Heart left ventricle (tissue), 16 donors: ENCODE measurements around the gene FCSK. TPM values are rescaled to one million over a fixed set of nuclear protein-coding genes. Genes with fewer than 3 reads are reported as not detected.

Source experiments
- ATAC-seq, 4 donors: fragments of 200-7000 bp; cut with Tn5 transposase; one replicate each; pipeline ENCODE4 v1.9.1; 2020 to 2022; ENCODE audit warnings: moderate library complexity in 4 of 4, mild to moderate bottlenecking in 3 of 4, moderate number of reproducible peaks in 1 of 4
- DNase-seq, 5 donors: peaks; one replicate each; pipeline ENCODE4 v3.0.0-alpha.2; 2020
- H3K27ac ChIP-seq, 12 donors: fragments of 200-600 bp; sonication (generic) in 4 of 12; one replicate each; pipeline versions ENCODE4 v1.5.0 to v1.8.0; 2016 to 2022; ENCODE audit warnings: mild to moderate bottlenecking in 2 of 12
- H3K27me3 ChIP-seq, 9 donors: fragments of 200-600 bp; sonication (generic) in 2 of 9; one replicate each; pipeline versions ENCODE4 v1.5.1 to v1.8.0; 2016 to 2022; ENCODE audit warnings: mild to moderate bottlenecking in 3 of 9
- H3K36me3 ChIP-seq, 9 donors: fragments of 200-600 bp; sonication (generic) in 2 of 9; one replicate each; pipeline versions ENCODE4 v1.5.0 to v1.8.0; 2018 to 2022; ENCODE audit warnings: mild to moderate bottlenecking in 2 of 9
- H3K4me1 ChIP-seq, 12 donors: fragments of 200-600 bp; sonication (generic) in 4 of 12; one replicate each; pipeline versions ENCODE4 v1.5.0 to v1.8.0; 2016 to 2022; ENCODE audit warnings: mild to moderate bottlenecking in 3 of 12
- H3K4me3 ChIP-seq, 12 donors: fragments of 200-600 bp; sonication (generic) in 4 of 12; one replicate each; pipeline versions ENCODE4 v1.5.0 to v1.8.0; 2017 to 2022; ENCODE audit warnings: mild to moderate bottlenecking in 9 of 12, moderate library complexity in 4 of 12
- H3K9me3 ChIP-seq, 12 donors: fragments of 200-600 bp; sonication (generic) in 4 of 12; one replicate each; pipeline versions ENCODE4 v1.5.0 to v1.8.0; 2016 to 2022; ENCODE audit warnings: mild to moderate bottlenecking in 1 of 12
- POLR2A ChIP-seq, 2 donors: fragments of 450-650 bp; IDR thresholded peaks; one replicate each; pipeline ENCODE4 v1.6.1; 2017; ENCODE audit warnings: antibody characterized with exemption in 2 of 2, mild to moderate bottlenecking in 2 of 2, moderate library complexity in 2 of 2
- WGBS, 4 donors: extraction: QIAGEN DNeasy Blood & Tissue Kit in 2 of 4; methylation state at CpG; one replicate each; pipeline versions ENCODE4 v1.1.5 to v1.1.7; 2013 to 2018; 5-methylcytosine and 5-hydroxymethylcytosine counted together
- intact Hi-C, 10 donors: fragments of 100-400 bp; cut with DNase I; formaldehyde crosslinking; loops; one replicate each; pipeline versions ENCODE4 v1.11.1 to v1.14.2; 2022
- polyA plus RNA-seq, 2 donors: library from polyadenylated mRNA; stranded (reverse); fragments of 200-250 nt; gene quantifications; one replicate each; pipeline ENCODE4 v1.2.3, GENCODE V29; 2013
- total RNA-seq, 9 donors: library from RNA; depleted of rRNA in 2 of 9; stranded (reverse); fragments of >200 nt in 2 of 9; fragmentation: NEBNext Ultra II Directional in 3 of 9; extraction: Animal tissue kit (Norgen Biotek cat#: 25700) in 3 of 9; gene quantifications; one replicate each; pipeline versions ENCODE4 v1.1.0 to v1.2.4, GENCODE V29; 2016 to 2023
- TF ChIP-seq, protein P1 (sequence below), 12 donors: fragments of 200-600 bp; sonication (generic) in 4 of 12; IDR thresholded peaks; one replicate each; pipeline versions ENCODE4 v1.5.0 to v1.8.0; 2018 to 2022; ENCODE audit warnings: antibody characterized with exemption in 12 of 12, mild to moderate bottlenecking in 5 of 12
- donor health status: ischemic (EF 13 %, LVEDD 7.1; RV severe dilation, severe dysfunction).
- donor health status: healthy with polysubstance abuse.
- donor health status: DM: no; HTN: yes; CAD: no.
- donor health status: DM: no; HTN: no; CAD: no.
- donor health status: ischemic (EF 25% LVEDD 6.9; RV normal size, moderate dysfunction).
- donor health status: ischemic (EF 25% LVEDD 5.7; RV mildly dilated, moderate dysfunction).
- donor health status: healthy.
- donor health status: DM: yes; HTN: yes; CAD: no.
- donor health status: ischemic (EF 35%, LVEDD 5.7; RV mildly dilated, moderate dysfunction).
- donor health status: nonischemic (EF 11% LVEDD 7.7; RV severe dilation, severe dysfunction).
- donor health status: DM: yes; HTN: yes; CAD: no.
- donor health status: PGD.
- donor health status: ischemic (EF 29% LVEDD 5.4; RV normal size, mild dysfunction).
- donor health status: nonischemic (EF 23%, LVEDD 6.1; RV moderate dilation, normal function).

The FCSK gene
- total and polyA plus RNA-seq, 11 donors: 5.9 to 17.3 (median 8.2) TPM

DNA sequence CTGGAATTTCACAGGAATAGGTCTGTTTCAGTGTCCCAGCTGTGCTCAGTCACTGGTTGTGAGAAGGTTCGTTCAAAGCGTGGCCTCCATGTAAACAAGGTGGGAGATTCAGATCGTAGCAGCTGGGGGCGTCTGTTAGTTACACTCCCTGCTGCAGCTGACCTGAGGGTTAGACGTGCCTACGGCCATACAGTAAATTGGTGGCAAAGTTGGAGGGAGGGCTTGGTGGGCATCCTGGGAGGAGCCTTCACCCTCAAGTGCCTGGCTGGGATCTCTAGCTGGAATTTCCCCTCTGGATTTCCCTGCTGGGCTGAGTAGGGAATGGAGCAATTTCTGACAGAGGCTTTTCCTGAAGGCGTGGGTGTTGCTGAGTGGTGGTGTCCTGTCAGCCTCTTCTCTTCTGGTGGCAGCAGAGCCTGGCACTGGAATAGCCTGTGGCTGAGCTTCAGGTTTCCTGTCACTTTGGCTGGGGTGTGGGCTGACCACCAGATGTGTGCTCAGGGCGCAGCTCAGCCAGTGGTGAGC is 6.4 kb downstream of the FCSK start:
- Histone ChIP-seq H3K4me1 (peaks cover 0 to 19% (median 6%) of the 10 kb centered on the region in 12 donors), H3K36me3 (peaks cover 0 to 26% (median 15%) of the 10 kb centered on the region in 9 donors), H3K27ac (peak overlapping the region in 1 of 12 donors; percentile 13), H3K27me3 (no peaks in the 10 kb centered on the region), H3K4me3 (no peak overlapping the region), H3K9me3 (no peaks in the 10 kb centered on the region)
- DNase-seq (no peak), ATAC-seq (peak; percentile 55 to 84 (median 80))
- WGBS, 4 donors: 38 to 68% (median 63%) methylated on average over 5 to 8 of the region's 8 CpGs
- no peak for TF ChIP-seq POLR2A (IDR thresholded peaks at IDR 0.05)
- TF ChIP-seq, protein P1, sequence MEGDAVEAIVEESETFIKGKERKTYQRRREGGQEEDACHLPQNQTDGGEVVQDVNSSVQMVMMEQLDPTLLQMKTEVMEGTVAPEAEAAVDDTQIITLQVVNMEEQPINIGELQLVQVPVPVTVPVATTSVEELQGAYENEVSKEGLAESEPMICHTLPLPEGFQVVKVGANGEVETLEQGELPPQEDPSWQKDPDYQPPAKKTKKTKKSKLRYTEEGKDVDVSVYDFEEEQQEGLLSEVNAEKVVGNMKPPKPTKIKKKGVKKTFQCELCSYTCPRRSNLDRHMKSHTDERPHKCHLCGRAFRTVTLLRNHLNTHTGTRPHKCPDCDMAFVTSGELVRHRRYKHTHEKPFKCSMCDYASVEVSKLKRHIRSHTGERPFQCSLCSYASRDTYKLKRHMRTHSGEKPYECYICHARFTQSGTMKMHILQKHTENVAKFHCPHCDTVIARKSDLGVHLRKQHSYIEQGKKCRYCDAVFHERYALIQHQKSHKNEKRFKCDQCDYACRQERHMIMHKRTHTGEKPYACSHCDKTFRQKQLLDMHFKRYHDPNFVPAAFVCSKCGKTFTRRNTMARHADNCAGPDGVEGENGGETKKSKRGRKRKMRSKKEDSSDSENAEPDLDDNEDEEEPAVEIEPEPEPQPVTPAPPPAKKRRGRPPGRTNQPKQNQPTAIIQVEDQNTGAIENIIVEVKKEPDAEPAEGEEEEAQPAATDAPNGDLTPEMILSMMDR (IDR thresholded peaks at IDR 0.05): no peak
- intact Hi-C loops: loop anchor here in 1 of 10 donors (5.0 kb wide), 1 partner anchor 63 kb away; no protein-coding TSS in a partner anchor

DNA sequence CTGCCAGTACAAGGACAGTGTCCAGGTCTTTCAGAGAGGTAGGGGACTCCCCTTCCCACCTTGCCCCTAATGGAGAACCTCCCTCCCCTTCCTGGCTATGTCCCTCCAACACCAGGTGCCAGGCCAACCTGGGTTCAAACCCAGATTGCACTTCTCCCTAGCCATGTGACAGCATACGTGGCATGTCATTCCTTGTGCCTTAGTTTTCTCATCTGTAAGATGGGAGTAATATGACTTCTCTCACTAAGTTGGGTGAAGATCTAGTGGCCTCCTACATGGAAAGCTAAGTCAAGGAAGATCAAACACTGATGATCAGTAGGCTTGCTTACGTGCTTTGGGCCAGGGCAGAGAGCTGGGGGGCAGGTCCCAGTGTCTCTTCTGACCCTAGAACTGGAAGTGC is 8.8 kb downstream of the FCSK start:
- TF ChIP-seq POLR2A (IDR thresholded peaks at IDR 0.05): no peak
- DNase-seq (no peak), ATAC-seq (no peak)
- Histone ChIP-seq H3K27ac (no peak overlapping the region), H3K4me3 (no peak overlapping the region), H3K27me3 (no peaks in the 10 kb centered on the region), H3K36me3 (peaks cover 0 to 40% (median 18%) of the 10 kb centered on the region in 9 donors), H3K9me3 (no peaks in the 10 kb centered on the region), H3K4me1 (peaks cover 0 to 15% (median 6%) of the 10 kb centered on the region in 12 donors)
- WGBS, 4 donors: 88 to 96% (median 93%) methylated on average over 2 of the region's 2 CpGs
- intact Hi-C loops: loop anchor here in 1 of 10 donors (5.0 kb wide), 1 partner anchor 66 kb away; no protein-coding TSS in a partner anchor

DNA sequence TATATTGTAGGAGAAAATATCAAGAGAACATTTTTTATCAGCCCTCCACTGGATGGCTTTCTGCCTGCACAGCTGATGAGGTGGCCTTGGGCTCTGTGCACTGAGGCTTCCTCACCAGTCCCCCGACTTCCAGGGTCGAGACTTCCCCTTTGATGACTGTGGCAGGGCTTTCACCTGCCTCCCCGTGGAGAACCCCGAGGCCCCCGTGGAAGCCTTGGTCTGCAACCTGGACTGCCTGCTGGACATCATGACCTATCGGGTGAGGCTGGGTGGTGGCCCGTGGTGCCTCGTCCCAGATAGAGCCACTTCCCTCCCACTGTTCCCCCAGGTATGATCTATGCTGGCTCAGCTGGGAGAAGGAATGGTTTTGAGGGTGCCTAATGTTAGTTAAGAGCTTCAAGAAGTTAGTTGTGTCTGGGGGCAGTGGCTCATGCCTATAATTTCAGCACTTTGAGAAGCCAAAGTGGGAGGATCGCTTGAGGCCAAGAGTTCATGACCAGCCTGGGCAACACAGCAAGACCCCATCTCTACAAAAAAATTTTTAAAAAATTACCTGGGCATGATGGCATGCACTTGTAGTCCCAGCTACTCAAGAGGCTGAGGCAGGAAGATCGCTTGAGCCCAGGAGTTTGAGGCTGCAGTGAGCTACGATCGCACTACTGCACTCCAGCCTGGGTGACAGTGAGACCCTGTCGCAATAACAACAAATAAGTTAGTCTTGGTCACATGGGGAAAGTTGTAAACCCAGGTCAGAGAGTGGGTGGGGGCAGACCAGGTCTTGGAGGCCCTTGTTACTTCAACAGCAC is 11.8 kb downstream of the FCSK start:
- peak in 1 of 5 donors; percentile 32 for DNase-seq
- 89 to 94% (median 93%) methylated on average over 10 to 13 of the region's 13 CpGs for WGBS, 4 donors
- Histone ChIP-seq H3K9me3 (no peaks in the 10 kb centered on the region), H3K4me1 (peaks cover 0 to 12% (median 2%) of the 10 kb centered on the region in 12 donors), H3K36me3 (peaks cover 0 to 44% (median 18%) of the 10 kb centered on the region in 9 donors), H3K4me3 (no peak overlapping the region), H3K27me3 (no peaks in the 10 kb centered on the region), H3K27ac (no peak overlapping the region)
- intact Hi-C loops: loop anchor here in 1 of 10 donors (5.0 kb wide), 1 partner anchor 69 kb away; no protein-coding TSS in a partner anchor
- TF ChIP-seq, protein P1 (IDR thresholded peaks at IDR 0.05): no peak
- no peak for TF ChIP-seq POLR2A (IDR thresholded peaks at IDR 0.05)
- no peak for ATAC-seq

DNA sequence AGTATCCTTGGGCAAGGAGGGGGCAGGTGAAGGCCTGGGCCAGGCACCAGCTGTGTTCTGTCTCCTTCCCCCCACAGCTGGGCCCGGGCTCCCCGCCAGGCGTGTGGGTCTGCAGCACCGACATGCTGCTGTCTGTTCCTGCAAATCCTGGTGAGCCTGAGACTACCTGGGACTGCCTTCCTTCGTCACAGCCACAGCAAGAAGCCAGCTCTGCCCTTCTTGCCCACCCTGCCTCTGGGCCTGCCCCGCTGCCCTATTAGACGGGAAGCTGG is 12.3 kb downstream of the FCSK start:
- WGBS, 4 donors: 84 to 92% (median 88%) methylated on average over 3 to 7 of the region's 7 CpGs
- Histone ChIP-seq H3K36me3 (peaks cover 0 to 49% (median 18%) of the 10 kb centered on the region in 9 donors), H3K4me1 (peaks cover 0 to 7% (median 0%) of the 10 kb centered on the region in 12 donors), H3K9me3 (no peaks in the 10 kb centered on the region), H3K4me3 (no peak overlapping the region), H3K27me3 (no peaks in the 10 kb centered on the region), H3K27ac (no peak overlapping the region)
- ATAC-seq: no peak
- intact Hi-C loops: loop anchor here in 1 of 10 donors (5.0 kb wide), 1 partner anchor 69 kb away; no protein-coding TSS in a partner anchor
- TF ChIP-seq, protein P1 (IDR thresholded peaks at IDR 0.05): no peak
- no peak for TF ChIP-seq POLR2A (IDR thresholded peaks at IDR 0.05)
- peak in 1 of 5 donors; percentile 37 for DNase-seq
